HG03095 (cell line): Measurements from ENCODE around the gene MZT1.

Source experiments
- ATAC-seq: cut with Tn5 transposase; IDR thresholded peaks from one replicate; pipeline ENCODE4 v1.9.1; 2021; ENCODE audit warnings: moderate library complexity; ENCODE audit not compliant: unreplicated experiment

The MZT1 gene

DNA sequence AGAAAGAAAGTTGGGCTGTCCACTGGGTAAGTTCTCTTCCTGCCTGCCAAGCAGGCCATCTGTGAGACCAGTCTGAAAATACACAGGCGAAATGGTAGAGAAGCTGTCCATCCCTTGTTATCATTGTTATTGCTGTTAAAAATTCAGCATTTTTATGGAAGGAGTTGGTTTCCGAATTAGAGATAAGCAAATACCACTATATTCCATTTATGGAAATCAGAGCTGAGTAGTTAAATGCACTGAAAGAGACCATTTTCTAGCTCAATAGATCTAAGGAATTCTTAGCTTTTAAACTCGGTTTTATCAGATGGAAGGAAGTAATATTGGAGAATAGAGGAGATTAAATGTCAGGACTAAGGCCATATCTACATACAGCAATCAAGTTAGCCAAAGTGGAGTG is 40.7 kb downstream of the MZT1 start:
- ATAC-seq = no peak

- no peak for ATAC-seq
Observed at GRCh38 chr13:72680353-72680752, 47.1 kb downstream of the MZT1 start.

GRCh38 chr13:72678312-72678711 is 49.1 kb downstream of the MZT1 start:
- no peak for ATAC-seq

GRCh38 chr13:72677431-72677830 is 50.0 kb downstream of the MZT1 start:
- ATAC-seq = no peak

- ATAC-seq = no peak
Observed at GRCh38 chr13:72666391-72666790, 61.0 kb downstream of the MZT1 start.

- ATAC-seq = no peak
Observed at GRCh38 chr13:72662548-72662947, 64.9 kb downstream of the MZT1 start.
